ENCODE data around the gene PAX6. TPM values are rescaled to one million over a fixed set of nuclear protein-coding genes. Genes with fewer than 3 reads are reported as not detected.

PAX6 gene
- polyA plus RNA-seq, 1 of the 3 experiments (the other 2 are of a cell fraction), result not detected

DNA sequence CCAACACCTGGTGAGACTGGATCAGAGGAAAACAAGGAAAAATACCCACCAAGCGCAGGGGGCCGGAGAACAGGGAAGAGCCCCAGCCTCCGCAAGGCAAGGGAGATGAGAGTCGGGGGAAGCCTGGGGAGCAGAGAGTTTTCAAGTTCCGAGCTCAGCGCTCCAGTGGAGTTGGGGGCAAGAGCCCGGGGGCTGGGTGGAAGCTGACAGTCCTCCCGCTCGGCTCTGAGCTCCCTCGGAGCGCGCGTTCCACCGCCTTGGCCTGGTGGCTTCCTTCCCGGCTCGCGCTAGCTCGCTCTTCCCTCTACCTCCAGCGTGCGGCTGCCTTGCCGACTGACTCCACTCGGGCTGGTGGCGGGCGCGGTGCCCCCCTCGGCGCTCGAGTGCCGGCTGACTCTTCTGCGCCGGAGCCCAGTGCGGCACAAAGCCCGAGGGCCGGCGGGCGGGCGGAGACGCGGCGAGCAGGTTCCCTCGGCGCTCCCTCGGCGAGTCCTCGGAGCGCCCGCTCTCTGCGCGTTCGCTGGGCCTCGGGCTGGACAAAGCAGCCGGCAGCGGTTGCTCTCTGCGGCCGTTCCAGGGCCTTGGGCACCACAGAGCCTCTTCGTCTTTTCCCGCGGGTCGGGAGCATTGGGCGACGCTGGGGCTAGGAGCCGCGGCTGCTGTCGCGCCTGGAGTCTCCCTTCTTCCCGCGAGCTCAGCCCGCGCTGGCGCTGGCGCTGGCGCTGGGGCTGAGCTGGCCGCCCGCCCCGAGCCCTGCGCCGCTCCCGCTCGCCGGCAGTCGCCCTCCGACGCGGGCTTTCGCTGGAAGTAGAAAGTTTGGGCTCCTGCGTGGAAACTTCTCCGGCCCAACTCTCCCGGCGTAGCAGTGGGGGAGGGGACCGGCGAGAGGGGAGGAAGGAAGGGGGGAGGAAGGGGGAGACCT, 1.0 kb downstream of the PAX6 start:
- H3K9me3 ChIP-seq, result no peaks in the 10 kb centered on the region
- no peaks in the 10 kb centered on the region for H3F3A ChIP-seq (replicated peaks; ENCODE audit: insufficient read depth)
- H3K9ac ChIP-seq, result no peak overlapping the region
- no peak overlapping the region for H3K27ac ChIP-seq (ENCODE audit: low read depth in 2 of 2, low read length in 1 of 2)
- peak; percentile 68 for DNase-seq
- H3K4me2 ChIP-seq, result peak overlapping the region; percentile 82
- peak; percentile 82 for TF ChIP-seq EZH2phosphoT487 (IDR thresholded peaks at IDR 0.05; ENCODE audit: borderline replicate concordance, low read depth)
- TF ChIP-seq NRF1 (IDR thresholded peaks at IDR 0.05; ENCODE audit: low read depth, low read length), result no peak
- TF ChIP-seq TEAD4 (IDR thresholded peaks at IDR 0.05; ENCODE audit: borderline replicate concordance, insufficient read depth), result no peak
- TF ChIP-seq GABPA (IDR thresholded peaks at IDR 0.05; ENCODE audit: low read depth), result no peak
- no peaks in the 10 kb centered on the region for H3K9me2 ChIP-seq
- ChIA-PET CTCF (interaction anchor here (0.7 to 1.9 kb wide), 4 partner anchors 11 to 621 kb away, joined by 3 to 6 read pairs (median 4); no protein-coding TSS in a partner anchor), POLR2A (interaction anchor here (0.6 kb wide), 1 partner anchor 12 kb away, joined by 3 read pairs; no protein-coding TSS in a partner anchor)
- peak overlapping the region; percentile 22; the same call in 1 of the 2 replicates for H2AFZ ChIP-seq (ENCODE audit: low read depth)
- no peaks in the 10 kb centered on the region for H3K79me2 ChIP-seq (ENCODE audit: insufficient read depth)
- peaks cover 6 to 9% of the 10 kb centered on the region in 2 experiments; a peak in 2 of 4 replicates for H3K4me1 ChIP-seq (ENCODE audit: control insufficient read depth in 1 of 2, insufficient read depth in 2 of 2, low read depth in 1 of 2, low read length in 1 of 2)
- H3K4me3 ChIP-seq (ENCODE audit: low read depth in 2 of 2, low read length in 1 of 2), result peak overlapping the region; percentile 6 to 39; a peak in 2 of 4 replicates
- H3K36me3 ChIP-seq (replicated peaks in 1 of 2; ENCODE audit: control insufficient read depth in 1 of 2, insufficient read depth in 2 of 2, low read length in 1 of 2), result no peaks in the 10 kb centered on the region
- peaks cover 98% of the 10 kb centered on the region for H3K27me3 ChIP-seq (ENCODE audit: insufficient read depth)
- peaks cover 24% of the 10 kb centered on the region for H4K20me1 ChIP-seq (ENCODE audit: insufficient read depth)
- WGBS (ENCODE audit: low lambda C conversion rate), result 6% methylated on average over 35 of the region's 91 CpGs

DNA sequence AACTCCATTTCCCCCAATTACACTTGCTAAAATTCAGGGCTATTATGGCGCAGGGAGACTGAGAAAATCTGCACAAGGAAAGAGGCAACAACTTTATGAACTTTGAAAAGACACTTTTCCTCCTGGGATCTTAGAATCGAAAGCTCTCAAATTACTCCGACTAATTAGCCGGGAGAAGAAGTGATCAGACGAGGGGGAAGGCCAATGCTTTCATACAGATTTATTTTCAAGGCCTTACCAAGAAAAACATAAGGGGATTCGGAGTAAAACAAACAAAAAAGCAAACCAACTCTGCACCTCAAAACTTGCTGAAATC, 1.6 kb downstream of the PAX6 start:
- H3K36me3 ChIP-seq (replicated peaks in 1 of 2; ENCODE audit: control insufficient read depth in 1 of 2, insufficient read depth in 2 of 2, low read length in 1 of 2), result no peaks in the 10 kb centered on the region
- peaks cover 98% of the 10 kb centered on the region for H3K27me3 ChIP-seq (ENCODE audit: insufficient read depth)
- no peak overlapping the region; a peak in 1 of 4 replicates for H3K4me3 ChIP-seq (ENCODE audit: low read depth in 2 of 2, low read length in 1 of 2)
- DNase-seq, result no peak
- peaks cover 18% of the 10 kb centered on the region for H4K20me1 ChIP-seq (ENCODE audit: insufficient read depth)
- no peak for TF ChIP-seq MEF2A (IDR thresholded peaks at IDR 0.05; ENCODE audit: borderline replicate concordance, low read depth)
- no peak for TF ChIP-seq SMC3 (IDR thresholded peaks at IDR 0.05; ENCODE audit: low read depth, low read length)
- TF ChIP-seq ELF1 (IDR thresholded peaks at IDR 0.05), result no peak
- TF ChIP-seq FOSL2 (IDR thresholded peaks at IDR 0.05; ENCODE audit: borderline replicate concordance, low read depth), result no peak
- TF ChIP-seq, protein P1, sequence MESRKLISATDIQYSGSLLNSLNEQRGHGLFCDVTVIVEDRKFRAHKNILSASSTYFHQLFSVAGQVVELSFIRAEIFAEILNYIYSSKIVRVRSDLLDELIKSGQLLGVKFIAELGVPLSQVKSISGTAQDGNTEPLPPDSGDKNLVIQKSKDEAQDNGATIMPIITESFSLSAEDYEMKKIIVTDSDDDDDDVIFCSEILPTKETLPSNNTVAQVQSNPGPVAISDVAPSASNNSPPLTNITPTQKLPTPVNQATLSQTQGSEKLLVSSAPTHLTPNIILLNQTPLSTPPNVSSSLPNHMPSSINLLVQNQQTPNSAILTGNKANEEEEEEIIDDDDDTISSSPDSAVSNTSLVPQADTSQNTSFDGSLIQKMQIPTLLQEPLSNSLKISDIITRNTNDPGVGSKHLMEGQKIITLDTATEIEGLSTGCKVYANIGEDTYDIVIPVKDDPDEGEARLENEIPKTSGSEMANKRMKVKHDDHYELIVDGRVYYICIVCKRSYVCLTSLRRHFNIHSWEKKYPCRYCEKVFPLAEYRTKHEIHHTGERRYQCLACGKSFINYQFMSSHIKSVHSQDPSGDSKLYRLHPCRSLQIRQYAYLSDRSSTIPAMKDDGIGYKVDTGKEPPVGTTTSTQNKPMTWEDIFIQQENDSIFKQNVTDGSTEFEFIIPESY (IDR thresholded peaks at IDR 0.05; ENCODE audit: borderline replicate concordance, low read depth), result no peak
- TF ChIP-seq, protein P2, sequence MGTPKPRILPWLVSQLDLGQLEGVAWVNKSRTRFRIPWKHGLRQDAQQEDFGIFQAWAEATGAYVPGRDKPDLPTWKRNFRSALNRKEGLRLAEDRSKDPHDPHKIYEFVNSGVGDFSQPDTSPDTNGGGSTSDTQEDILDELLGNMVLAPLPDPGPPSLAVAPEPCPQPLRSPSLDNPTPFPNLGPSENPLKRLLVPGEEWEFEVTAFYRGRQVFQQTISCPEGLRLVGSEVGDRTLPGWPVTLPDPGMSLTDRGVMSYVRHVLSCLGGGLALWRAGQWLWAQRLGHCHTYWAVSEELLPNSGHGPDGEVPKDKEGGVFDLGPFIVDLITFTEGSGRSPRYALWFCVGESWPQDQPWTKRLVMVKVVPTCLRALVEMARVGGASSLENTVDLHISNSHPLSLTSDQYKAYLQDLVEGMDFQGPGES (IDR thresholded peaks at IDR 0.05; ENCODE audit: low read depth, low read length), result no peak
- TF ChIP-seq, protein P3, sequence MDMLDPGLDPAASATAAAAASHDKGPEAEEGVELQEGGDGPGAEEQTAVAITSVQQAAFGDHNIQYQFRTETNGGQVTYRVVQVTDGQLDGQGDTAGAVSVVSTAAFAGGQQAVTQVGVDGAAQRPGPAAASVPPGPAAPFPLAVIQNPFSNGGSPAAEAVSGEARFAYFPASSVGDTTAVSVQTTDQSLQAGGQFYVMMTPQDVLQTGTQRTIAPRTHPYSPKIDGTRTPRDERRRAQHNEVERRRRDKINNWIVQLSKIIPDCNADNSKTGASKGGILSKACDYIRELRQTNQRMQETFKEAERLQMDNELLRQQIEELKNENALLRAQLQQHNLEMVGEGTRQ (IDR thresholded peaks at IDR 0.05; ENCODE audit: borderline replicate concordance, low read depth, low read length), result no peak
- no peaks in the 10 kb centered on the region for H3F3A ChIP-seq (replicated peaks; ENCODE audit: insufficient read depth)
- no peak overlapping the region for H3K9ac ChIP-seq
- WGBS (ENCODE audit: low lambda C conversion rate), result 27% methylated on average over 6 of the region's 6 CpGs
- H3K9me3 ChIP-seq, result no peaks in the 10 kb centered on the region
- peak overlapping the region; percentile 82; the same call in 1 of the 2 replicates for H3K4me2 ChIP-seq
- POLR2A ChIA-PET, result interaction anchor here (0.6 kb wide), 1 partner anchor 11 kb away, joined by 3 read pairs; no protein-coding TSS in a partner anchor
- H3K79me2 ChIP-seq (ENCODE audit: insufficient read depth), result no peaks in the 10 kb centered on the region
- no peaks in the 10 kb centered on the region for H3K9me2 ChIP-seq
- H3K4me1 ChIP-seq (ENCODE audit: control insufficient read depth in 1 of 2, insufficient read depth in 2 of 2, low read depth in 1 of 2, low read length in 1 of 2), result peaks cover 6 to 7% of the 10 kb centered on the region in 2 experiments; a peak in 2 of 4 replicates
- H2AFZ ChIP-seq (ENCODE audit: low read depth), result no peak overlapping the region
- H3K27ac ChIP-seq (ENCODE audit: low read depth in 2 of 2, low read length in 1 of 2), result no peak overlapping the region
- CTCF ChIA-PET, result interaction anchor here (0.7 to 1.9 kb wide), 5 partner anchors 11 to 621 kb away, joined by 3 to 6 read pairs (median 4); no protein-coding TSS in a partner anchor
